ENCODE data around the gene CCNQ.

Gene CCNQ

GRCh38 chrX:153546386-153546785 lies 52.6 kb downstream of the CCNQ start:
- TF ChIP-seq CSRNP3 (CRISPR knock-in tag; IDR thresholded peaks at IDR 0.05) (no peak), ZC3H10 (CRISPR knock-in tag; IDR thresholded peaks at IDR 0.05) (no peak), ESRRG (CRISPR knock-in tag; IDR thresholded peaks at IDR 0.05) (no peak), ZNF8 (CRISPR knock-in tag; IDR thresholded peaks at IDR 0.05) (no peak), ZFP3 (CRISPR knock-in tag; IDR thresholded peaks at IDR 0.05) (no peak), TOX (CRISPR knock-in tag; IDR thresholded peaks at IDR 0.05; ENCODE audit: borderline replicate concordance) (no peak)
- ATAC-seq, result no peak

GRCh38 chrX:153544727-153545126 lies 54.2 kb downstream of the CCNQ start:
- ATAC-seq, result no peak
- no peak for TF ChIP-seq ZNF565 (CRISPR knock-in tag; conservative IDR thresholded peaks at IDR 0.05; ENCODE audit: low read depth)
- TF ChIP-seq ZFP3 (CRISPR knock-in tag; IDR thresholded peaks at IDR 0.05), result no peak
- TF ChIP-seq PATZ1 (CRISPR knock-in tag; IDR thresholded peaks at IDR 0.05; ENCODE audit: borderline replicate concordance), result no peak
- TF ChIP-seq ZC3H10 (CRISPR knock-in tag; IDR thresholded peaks at IDR 0.05), result no peak
- no peak for TF ChIP-seq CSRNP3 (CRISPR knock-in tag; IDR thresholded peaks at IDR 0.05)
- TF ChIP-seq TOX (CRISPR knock-in tag; IDR thresholded peaks at IDR 0.05; ENCODE audit: borderline replicate concordance), result no peak

- no peak for ATAC-seq
- no peak for TF ChIP-seq ARNTL (CRISPR knock-in tag; IDR thresholded peaks at IDR 0.05; ENCODE audit: borderline replicate concordance, low read depth)
Measured at GRCh38 chrX:153539979-153540358, 59.0 kb downstream of the CCNQ start.

GRCh38 chrX:153539171-153539978 lies 59.6 kb downstream of the CCNQ start:
- ATAC-seq, result peak; percentile 92
- TF ChIP-seq ZC3H10 (CRISPR knock-in tag; IDR thresholded peaks at IDR 0.05), result no peak

- no peak for TF ChIP-seq ARNTL (CRISPR knock-in tag; IDR thresholded peaks at IDR 0.05; ENCODE audit: borderline replicate concordance, low read depth)
- TF ChIP-seq TCF4 (CRISPR knock-in tag; IDR thresholded peaks at IDR 0.05; ENCODE audit: borderline replicate concordance), result peak; percentile 22; the same call in 1 of the 2 replicates
- peak; percentile 45 for ATAC-seq
Measured at GRCh38 chrX:153538424-153538823, 60.5 kb downstream of the CCNQ start.
